Mesendoderm (in vitro differentiated cells): ENCODE results near the gene TSPYL2.

ENCODE experiments used
- DNase-seq: peaks from one replicate; pipeline ENCODE4 v3.0.0; 2013
- H2AK5ac ChIP-seq: 2 replicates; pipeline ENCODE4 v1.6.1; 2013; ENCODE audit warnings: low read length, inconsistent platforms
- H2BK120ac ChIP-seq: 2 replicates; pipeline ENCODE4 v1.6.1; 2013; ENCODE audit warnings: low read depth, mild to moderate bottlenecking, low read length, moderate library complexity, mixed read lengths
- H2BK15ac ChIP-seq: replicated peaks from 2 replicates; pipeline ENCODE4 v1.6.1; 2013; ENCODE audit warnings: low read depth, mild to moderate bottlenecking, moderate library complexity
- H2BK5ac ChIP-seq: 2 replicates; pipeline ENCODE4 v1.6.1; 2013; ENCODE audit warnings: low read length, inconsistent platforms
- H3K18ac ChIP-seq: 2 replicates; pipeline ENCODE4 v1.6.1; 2013; ENCODE audit warnings: mild to moderate bottlenecking, low read length, mixed read lengths
- H3K23ac ChIP-seq: one replicate; pipeline ENCODE4 v1.6.1; 2013; ENCODE audit warnings: low read length
- H3K27ac ChIP-seq: 2 replicates; pipeline ENCODE4 v1.5.1; 2013; ENCODE audit warnings: low read depth, mild to moderate bottlenecking, inconsistent platforms, low read length, moderate library complexity
- H3K27me3 ChIP-seq: 2 replicates; pipeline ENCODE4 v1.6.1; 2013; ENCODE audit warnings: low read length, control low read depth, mild to moderate bottlenecking, inconsistent platforms; ENCODE audit not compliant: insufficient read depth, poor library complexity
- H3K36me3 ChIP-seq: 2 replicates; pipeline ENCODE4 v1.6.1; 2013; ENCODE audit warnings: low read length, inconsistent platforms; ENCODE audit not compliant: control insufficient read depth, insufficient read depth
- H3K4ac ChIP-seq: one replicate; pipeline ENCODE4 v1.6.1; 2013; ENCODE audit warnings: low read depth, mild to moderate bottlenecking, low read length, moderate library complexity
- H3K4me1 ChIP-seq: 2 replicates; pipeline ENCODE4 v1.6.1; 2013; ENCODE audit warnings: low read depth, low read length, inconsistent platforms; ENCODE audit not compliant: control insufficient read depth
- H3K4me2 ChIP-seq: 2 replicates; pipeline ENCODE4 v1.6.1; 2013; ENCODE audit warnings: low read length
- H3K4me3 ChIP-seq: 2 replicates; pipeline ENCODE4 v1.5.1; 2013; ENCODE audit warnings: mild to moderate bottlenecking, low read length
- H3K56ac ChIP-seq: one replicate; pipeline ENCODE4 v1.6.1; 2013; ENCODE audit warnings: low read length
- H3K79me1 ChIP-seq: 2 replicates; pipeline ENCODE4 v1.6.1; 2013; ENCODE audit warnings: low read length, inconsistent platforms
- H3K79me2 ChIP-seq: 2 replicates; pipeline ENCODE4 v1.6.1; 2013; ENCODE audit warnings: mild to moderate bottlenecking, low read length; ENCODE audit not compliant: control insufficient read depth, insufficient read depth
- H3K9ac ChIP-seq: 2 replicates; pipeline ENCODE4 v1.6.1; 2013; ENCODE audit warnings: low read length, inconsistent platforms
- H4K5ac ChIP-seq: one replicate; pipeline ENCODE4 v1.6.1; 2013; ENCODE audit warnings: low read length
- H4K8ac ChIP-seq: one replicate; pipeline ENCODE4 v1.6.1; 2013; ENCODE audit warnings: low read depth, mild to moderate bottlenecking, control low read depth, low read length, moderate library complexity
- WGBS: extraction: QIAGEN DNeasy Blood & Tissue Kit; methylation state at CpG from one replicate; pipeline ENCODE4 v1.1.7; 2013; ENCODE audit warnings: low lambda C conversion rate, missing lambda C conversion rate; ENCODE audit not compliant: insufficient coverage; ENCODE audit errors: extremely low coverage; 5-methylcytosine and 5-hydroxymethylcytosine counted together

The TSPYL2 gene

DNA sequence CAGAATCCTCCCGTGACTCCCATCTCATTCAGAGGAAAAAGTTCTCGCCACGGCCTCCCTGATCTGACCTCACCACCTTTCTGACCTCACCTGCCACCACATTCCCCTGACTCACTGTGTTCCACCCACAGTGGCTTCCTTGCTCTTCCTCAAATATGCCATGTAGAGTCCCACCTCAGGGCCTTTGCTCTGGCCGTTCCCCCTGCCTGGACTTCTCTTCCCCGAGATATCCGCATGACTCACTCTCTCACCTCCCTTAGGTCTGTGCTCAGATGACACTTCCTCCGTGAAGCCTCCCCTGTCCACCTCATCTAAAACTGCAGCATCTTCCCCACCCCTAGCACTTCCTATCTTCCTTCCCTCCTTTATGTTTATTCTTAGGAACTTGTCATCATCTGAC, 7.2 kb upstream of the TSPYL2 start:
- no peaks in the 10 kb centered on the region for H3K4me1 ChIP-seq
- H3K4me3 ChIP-seq = no peak overlapping the region
- no peak overlapping the region for H2BK5ac ChIP-seq
- H3K4ac ChIP-seq = no peak overlapping the region
- no peak overlapping the region for H2AK5ac ChIP-seq
- H3K79me1 ChIP-seq = no peaks in the 10 kb centered on the region
- H4K5ac ChIP-seq = no peak overlapping the region
- no peak overlapping the region for H4K8ac ChIP-seq
- H3K18ac ChIP-seq = no peak overlapping the region
- no peak overlapping the region for H2BK15ac ChIP-seq
- H3K36me3 ChIP-seq = no peaks in the 10 kb centered on the region
- no peak overlapping the region for H3K27ac ChIP-seq
- H3K4me2 ChIP-seq = no peak overlapping the region
- no peak overlapping the region for H3K9ac ChIP-seq
- no peaks in the 10 kb centered on the region for H3K27me3 ChIP-seq
- no peak overlapping the region for H3K56ac ChIP-seq
- H3K23ac ChIP-seq = no peak overlapping the region
- DNase-seq = peak; percentile 69
- no CpG with 5 or more reads among the region's 7 CpGs for WGBS
- no peak overlapping the region for H2BK120ac ChIP-seq
- H3K79me2 ChIP-seq = no peaks in the 10 kb centered on the region

DNA sequence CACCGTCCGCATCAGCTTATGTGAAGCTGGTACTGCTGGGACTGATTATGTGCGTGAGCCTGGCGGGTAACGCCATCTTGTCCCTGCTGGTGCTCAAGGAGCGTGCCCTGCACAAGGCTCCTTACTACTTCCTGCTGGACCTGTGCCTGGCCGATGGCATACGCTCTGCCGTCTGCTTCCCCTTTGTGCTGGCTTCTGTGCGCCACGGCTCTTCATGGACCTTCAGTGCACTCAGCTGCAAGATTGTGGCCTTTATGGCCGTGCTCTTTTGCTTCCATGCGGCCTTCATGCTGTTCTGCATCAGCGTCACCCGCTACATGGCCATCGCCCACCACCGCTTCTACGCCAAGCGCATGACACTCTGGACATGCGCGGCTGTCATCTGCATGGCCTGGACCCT, 5.5 kb upstream of the TSPYL2 start:
- Histone ChIP-seq H3K9ac (no peak overlapping the region), H3K27ac (no peak overlapping the region), H4K8ac (no peak overlapping the region), H2BK120ac (no peak overlapping the region), H3K4me1 (no peaks in the 10 kb centered on the region), H3K4ac (no peak overlapping the region), H4K5ac (no peak overlapping the region), H2BK15ac (no peak overlapping the region), H3K79me1 (no peaks in the 10 kb centered on the region), H3K18ac (no peak overlapping the region), H3K79me2 (no peaks in the 10 kb centered on the region), H3K27me3 (no peaks in the 10 kb centered on the region), H3K4me2 (no peak overlapping the region), H3K4me3 (no peak overlapping the region), H3K36me3 (no peaks in the 10 kb centered on the region), H3K23ac (no peak overlapping the region), H2AK5ac (no peak overlapping the region), H3K56ac (no peak overlapping the region), H2BK5ac (no peak overlapping the region)
- no peak for DNase-seq
- no CpG with 5 or more reads among the region's 21 CpGs for WGBS

DNA sequence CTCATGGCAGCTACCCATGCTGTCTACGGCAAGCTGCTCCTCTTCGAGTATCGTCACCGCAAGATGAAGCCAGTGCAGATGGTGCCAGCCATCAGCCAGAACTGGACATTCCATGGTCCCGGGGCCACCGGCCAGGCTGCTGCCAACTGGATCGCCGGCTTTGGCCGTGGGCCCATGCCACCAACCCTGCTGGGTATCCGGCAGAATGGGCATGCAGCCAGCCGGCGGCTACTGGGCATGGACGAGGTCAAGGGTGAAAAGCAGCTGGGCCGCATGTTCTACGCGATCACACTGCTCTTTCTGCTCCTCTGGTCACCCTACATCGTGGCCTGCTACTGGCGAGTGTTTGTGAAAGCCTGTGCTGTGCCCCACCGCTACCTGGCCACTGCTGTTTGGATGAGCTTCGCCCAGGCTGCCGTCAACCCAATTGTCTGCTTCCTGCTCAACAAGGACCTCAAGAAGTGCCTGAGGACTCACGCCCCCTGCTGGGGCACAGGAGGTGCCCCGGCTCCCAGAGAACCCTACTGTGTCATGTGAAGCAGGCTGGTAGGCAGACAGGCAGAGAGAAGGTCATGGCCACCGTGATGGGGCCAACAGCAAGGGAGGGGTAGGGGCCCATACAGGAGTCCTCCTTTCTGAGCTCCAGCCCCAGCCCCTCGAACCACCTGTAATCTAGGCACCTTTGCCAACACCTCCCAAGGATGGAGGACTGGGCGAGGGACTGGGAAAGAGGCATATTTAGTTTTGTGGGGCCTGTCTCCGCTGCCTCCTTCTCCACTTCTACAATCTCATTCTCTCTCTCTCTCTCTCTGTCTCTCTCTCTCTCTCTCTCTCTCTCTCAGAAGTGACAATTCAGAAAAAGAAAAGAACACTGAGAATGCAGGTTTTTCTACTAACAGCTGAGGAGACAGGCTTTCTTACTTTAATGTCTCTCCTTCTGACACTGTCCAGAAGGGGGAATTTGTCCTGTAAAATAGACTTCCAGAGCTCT, 4.7 kb upstream of the TSPYL2 start:
- no peak for DNase-seq
- no peak overlapping the region for H2BK120ac ChIP-seq
- no peak overlapping the region for H2BK15ac ChIP-seq
- no peak overlapping the region for H3K27ac ChIP-seq
- no peak overlapping the region for H4K8ac ChIP-seq
- H4K5ac ChIP-seq = no peak overlapping the region
- no peaks in the 10 kb centered on the region for H3K27me3 ChIP-seq
- H3K4ac ChIP-seq = no peak overlapping the region
- H3K23ac ChIP-seq = no peak overlapping the region
- no peak overlapping the region for H2AK5ac ChIP-seq
- H2BK5ac ChIP-seq = no peak overlapping the region
- no peaks in the 10 kb centered on the region for H3K79me1 ChIP-seq
- H3K4me1 ChIP-seq = no peaks in the 10 kb centered on the region
- H3K9ac ChIP-seq = no peak overlapping the region
- no peaks in the 10 kb centered on the region for H3K36me3 ChIP-seq
- no peaks in the 10 kb centered on the region for H3K79me2 ChIP-seq
- no peak overlapping the region for H3K56ac ChIP-seq
- H3K18ac ChIP-seq = no peak overlapping the region
- WGBS = no CpG with 5 or more reads among the region's 27 CpGs
- no peak overlapping the region for H3K4me3 ChIP-seq
- H3K4me2 ChIP-seq = no peak overlapping the region

DNA sequence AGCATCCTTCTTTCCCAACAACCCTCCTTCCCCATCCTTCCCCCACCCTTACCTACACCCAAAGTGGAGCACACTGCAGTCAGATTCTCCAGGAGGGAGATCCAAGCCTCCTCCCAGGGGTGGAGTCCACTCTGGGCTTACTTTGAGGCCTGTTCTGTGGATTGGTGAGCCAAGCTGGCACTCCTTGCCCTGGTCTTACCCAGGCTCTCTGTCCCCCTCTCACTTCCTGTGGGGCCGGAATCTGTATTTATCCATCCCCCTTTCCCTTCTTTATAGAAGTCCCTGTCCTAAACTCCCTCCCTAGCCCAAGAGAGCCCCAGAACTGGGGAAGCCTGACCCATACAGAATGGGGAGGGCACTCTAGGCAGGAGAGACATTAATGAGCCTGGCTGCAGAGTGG, 3.2 kb upstream of the TSPYL2 start:
- H3K4ac ChIP-seq = no peak overlapping the region
- H2BK120ac ChIP-seq = no peak overlapping the region
- H3K36me3 ChIP-seq = no peaks in the 10 kb centered on the region
- H3K79me2 ChIP-seq = no peaks in the 10 kb centered on the region
- H2AK5ac ChIP-seq = no peak overlapping the region
- no peak overlapping the region for H3K4me2 ChIP-seq
- H2BK15ac ChIP-seq = no peak overlapping the region
- no peaks in the 10 kb centered on the region for H3K4me1 ChIP-seq
- no peak overlapping the region for H3K56ac ChIP-seq
- H3K27me3 ChIP-seq = no peaks in the 10 kb centered on the region
- no peak overlapping the region for H4K5ac ChIP-seq
- no peak for DNase-seq
- H3K18ac ChIP-seq = no peak overlapping the region
- H3K4me3 ChIP-seq = no peak overlapping the region
- no peak overlapping the region for H4K8ac ChIP-seq
- no peak overlapping the region for H3K27ac ChIP-seq
- WGBS = no CpG with 5 or more reads among the region's 1 CpG
- peaks cover 1% of the 10 kb centered on the region for H3K79me1 ChIP-seq
- H3K9ac ChIP-seq = no peak overlapping the region
- no peak overlapping the region for H3K23ac ChIP-seq
- H2BK5ac ChIP-seq = no peak overlapping the region

DNA sequence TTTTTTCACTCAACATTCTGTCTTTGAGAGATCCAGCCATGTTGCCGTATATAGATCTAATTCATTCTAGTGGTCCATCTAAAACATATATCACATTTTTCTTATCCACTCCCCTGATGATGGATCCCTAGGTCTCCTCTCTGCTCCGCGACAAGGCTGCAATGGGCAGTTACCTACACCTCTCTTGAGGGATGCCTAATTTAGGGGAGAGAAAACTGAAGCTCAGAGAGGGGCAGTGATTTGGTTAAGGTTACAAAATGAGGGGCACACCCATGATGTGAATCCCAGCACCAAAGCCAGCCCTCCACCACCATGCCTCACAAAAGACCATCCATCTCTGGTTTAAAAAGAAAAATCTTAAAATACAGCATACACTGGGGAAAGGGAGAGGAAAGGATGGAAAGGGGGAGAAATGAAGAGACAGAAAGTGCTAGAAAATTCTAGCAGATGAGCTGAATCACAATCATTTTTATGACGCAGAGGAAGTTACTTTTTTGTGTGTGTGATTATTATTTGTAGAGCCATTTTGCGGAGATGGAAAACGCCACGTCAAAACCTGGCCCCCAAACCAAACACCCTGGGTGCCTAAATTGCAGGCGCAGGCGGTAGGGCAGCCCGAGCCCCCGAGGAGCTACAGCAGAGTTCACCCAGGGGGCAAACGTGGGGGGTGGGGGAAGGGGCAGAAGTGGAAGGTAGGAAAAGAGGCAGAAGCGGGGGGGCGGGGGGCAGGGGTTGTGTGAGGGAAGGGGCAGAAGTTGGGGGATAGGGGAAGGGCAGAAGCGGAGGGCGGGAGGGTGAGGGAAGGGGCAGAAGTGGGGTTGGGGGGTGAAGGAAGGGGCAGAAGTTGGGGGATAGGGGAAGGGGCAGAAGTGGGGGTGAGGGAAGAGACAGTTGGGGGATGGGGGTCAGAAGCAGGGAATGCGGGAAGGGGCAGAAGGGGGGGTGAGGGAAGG, 1.3 kb upstream of the TSPYL2 start:
- no peak overlapping the region for H2AK5ac ChIP-seq
- H3K36me3 ChIP-seq = peaks cover under 1% of the 10 kb centered on the region
- H3K27me3 ChIP-seq = no peaks in the 10 kb centered on the region
- DNase-seq = no peak
- H3K27ac ChIP-seq = no peak overlapping the region
- no peak overlapping the region for H2BK120ac ChIP-seq
- H3K4me2 ChIP-seq = no peak overlapping the region
- H2BK15ac ChIP-seq = no peak overlapping the region
- H3K9ac ChIP-seq = peak overlapping the region; percentile 44
- no peaks in the 10 kb centered on the region for H3K79me2 ChIP-seq
- no peak overlapping the region for H3K23ac ChIP-seq
- H3K4me3 ChIP-seq = no peak overlapping the region
- H2BK5ac ChIP-seq = no peak overlapping the region
- H3K4ac ChIP-seq = no peak overlapping the region
- no peaks in the 10 kb centered on the region for H3K4me1 ChIP-seq
- no peak overlapping the region for H4K5ac ChIP-seq
- H3K18ac ChIP-seq = peak overlapping the region; percentile 23
- no CpG with 5 or more reads among the region's 17 CpGs for WGBS
- peak overlapping the region; percentile 49 for H3K56ac ChIP-seq
- H3K79me1 ChIP-seq = peaks cover 2% of the 10 kb centered on the region
- H4K8ac ChIP-seq = no peak overlapping the region
